Breast epithelium (tissue), 4 donors: Measurements from ENCODE around the gene STARD5. TPM values are rescaled to one million over a fixed set of nuclear protein-coding genes. Genes with fewer than 3 reads are reported as not detected.

Experiments
- DNase-seq, 2 donors: peaks; one replicate each; pipeline ENCODE4 v3.0.0-alpha.2; 2019; ENCODE audit warnings: low spot score in 2 of 2
- H3K27ac ChIP-seq, 2 donors: fragments of 200-600 bp; sonication (generic) in 1 of 2; one replicate each; pipeline ENCODE4 v1.5.1; 2016 to 2019; ENCODE audit warnings: mild to moderate bottlenecking in 1 of 2
- H3K27me3 ChIP-seq, 2 donors: fragments of 200-600 bp; sonication (generic) in 1 of 2; one replicate each; pipeline versions ENCODE4 v1.5.1 to v1.6.0; 2017 to 2019; ENCODE audit warnings: control low read depth in 1 of 2, mild to moderate bottlenecking in 1 of 2
- H3K36me3 ChIP-seq: fragments of 200-600 bp; one replicate; pipeline ENCODE4 v1.5.1; 2019
- H3K4me1 ChIP-seq, 2 donors: fragments of 200-600 bp; sonication (generic); one replicate each; pipeline ENCODE4 v1.5.1; 2016 to 2019; ENCODE audit warnings: control low read depth in 1 of 2
- H3K4me3 ChIP-seq, 3 donors: fragments of 200-600 bp; sonication (generic); 1 replicate in 2 of 3; 2 replicates in 1 of 3; pipeline ENCODE4 v1.5.1; 2016 to 2019; ENCODE audit warnings: mild to moderate bottlenecking in 3 of 3, moderate library complexity in 2 of 3
- H3K9me3 ChIP-seq, 2 donors: fragments of 200-600 bp; sonication (generic) in 1 of 2; one replicate each; pipeline ENCODE4 v1.5.1; 2016 to 2019; ENCODE audit warnings: control low read depth in 1 of 2
- CTCF ChIP-seq, 3 donors: fragments of 450-650 bp; IDR thresholded peaks; one replicate each; pipeline ENCODE4 v1.5.1; 2016 to 2017; ENCODE audit warnings: antibody characterized with exemption in 3 of 3, mild to moderate bottlenecking in 3 of 3, moderate library complexity in 3 of 3
- POLR2A ChIP-seq: fragments of 450-650 bp; IDR thresholded peaks from one replicate; pipeline ENCODE4 v1.6.1; 2016; ENCODE audit warnings: antibody characterized with exemption, mild to moderate bottlenecking, moderate library complexity
- POLR2AphosphoS5 ChIP-seq, 3 donors: sonication (generic); formaldehyde crosslinking; IDR thresholded peaks; one replicate each; pipeline ENCODE4 v1.6.1; 2017; ENCODE audit warnings: antibody characterized with exemption in 3 of 3
- intact Hi-C: fragments of 100-400 bp; cut with DNase I; formaldehyde crosslinking; loops from one replicate; pipeline ENCODE4 v1.15.1; 2023; ENCODE audit warnings: low total_unique reads
- total RNA-seq, 3 donors: library from RNA; depleted of rRNA; stranded (reverse); fragments of >200 nt; gene quantifications; one replicate each; pipeline ENCODE4 v1.1.0, GENCODE V29; 2016

Gene STARD5
- total RNA-seq, 3 donors from 2014 or later: 3.2 to 9.5 (median 6.7) TPM

GRCh38 chr15:81330366-81331090, 6.6 kb upstream of the STARD5 start:
- Histone ChIP-seq H3K27ac (no peak overlapping the region), H3K4me3 (no peak overlapping the region), H3K4me1 (no peaks in the 10 kb centered on the region), H3K27me3 (no peaks in the 10 kb centered on the region), H3K36me3 (no peaks in the 10 kb centered on the region), H3K9me3 (no peaks in the 10 kb centered on the region)
- DNase-seq: no peak
- intact Hi-C loops: no loop called here
- TF ChIP-seq POLR2A (no peak), CTCF (IDR thresholded peaks at IDR 0.05) (no peak), POLR2AphosphoS5 (IDR thresholded peaks at IDR 0.05) (no peak)

GRCh38 chr15:81329446-81329845, 5.5 kb upstream of the STARD5 start:
- Histone ChIP-seq H3K27ac (no peak overlapping the region), H3K4me3 (no peak overlapping the region), H3K27me3 (no peaks in the 10 kb centered on the region), H3K9me3 (no peaks in the 10 kb centered on the region), H3K36me3 (no peaks in the 10 kb centered on the region), H3K4me1 (no peaks in the 10 kb centered on the region)
- no peak for TF ChIP-seq CTCF (IDR thresholded peaks at IDR 0.05)
- no peak for TF ChIP-seq POLR2AphosphoS5 (IDR thresholded peaks at IDR 0.05)
- TF ChIP-seq POLR2A: no peak
- intact Hi-C loops: no loop called here
- DNase-seq: no peak

GRCh38 chr15:81327516-81327915, 3.6 kb upstream of the STARD5 start:
- Histone ChIP-seq H3K36me3 (no peaks in the 10 kb centered on the region), H3K4me3 (no peak overlapping the region), H3K9me3 (no peaks in the 10 kb centered on the region), H3K27me3 (no peaks in the 10 kb centered on the region), H3K27ac (peak overlapping the region; percentile 29 to 44), H3K4me1 (no peaks in the 10 kb centered on the region)
- peak in 1 of 3 donors; percentile 18 for TF ChIP-seq POLR2AphosphoS5 (IDR thresholded peaks at IDR 0.05)
- no peak for TF ChIP-seq POLR2A
- intact Hi-C loops: no loop called here
- no peak for DNase-seq

GRCh38 chr15:81326466-81327212, 2.7 kb upstream of the STARD5 start:
- no peaks in the 10 kb centered on the region for H3K4me1 ChIP-seq
- intact Hi-C loops: no loop called here
- no peaks in the 10 kb centered on the region for H3K27me3 ChIP-seq
- no peaks in the 10 kb centered on the region for H3K36me3 ChIP-seq
- no peak for DNase-seq
- no peaks in the 10 kb centered on the region for H3K9me3 ChIP-seq
- H3K27ac ChIP-seq: peak overlapping the region in 1 of 2 donors; percentile 35
- no peak for TF ChIP-seq POLR2AphosphoS5 (IDR thresholded peaks at IDR 0.05)
- no peak for TF ChIP-seq CTCF (IDR thresholded peaks at IDR 0.05)
- TF ChIP-seq POLR2A: no peak
- H3K4me3 ChIP-seq: no peak overlapping the region

GRCh38 chr15:81323559-81323943, 390 bp downstream of the STARD5 start:
- Histone ChIP-seq H3K36me3 (no peaks in the 10 kb centered on the region), H3K4me3 (peak overlapping the region; percentile 57 to 77 (median 77)), H3K9me3 (no peaks in the 10 kb centered on the region), H3K27me3 (no peaks in the 10 kb centered on the region), H3K27ac (peak overlapping the region; percentile 79 to 85), H3K4me1 (no peaks in the 10 kb centered on the region)
- no peak for DNase-seq
- TF ChIP-seq POLR2AphosphoS5 (IDR thresholded peaks at IDR 0.05) (no peak), POLR2A (no peak), CTCF (IDR thresholded peaks at IDR 0.05) (no peak)
- intact Hi-C loops: no loop called here
